ENCODE results near the gene MAP3K4.

Gene MAP3K4

GRCh38 chr6:161161121-161161520 is 169.6 kb downstream of the MAP3K4 start:
- TF ChIP-seq CTCF (IDR thresholded peaks at IDR 0.05; ENCODE audit: low read depth, low read length), result no peak
- H3K4me3 ChIP-seq (ENCODE audit: low read depth, low read length), result no peak overlapping the region

GRCh38 chr6:161161889-161162624 is 170.5 kb downstream of the MAP3K4 start:
- H3K4me3 ChIP-seq (ENCODE audit: low read depth, low read length), result no peak overlapping the region
- TF ChIP-seq CTCF (IDR thresholded peaks at IDR 0.05; ENCODE audit: low read depth, low read length), result no peak

GRCh38 chr6:161162722-161163121 is 171.2 kb downstream of the MAP3K4 start:
- no peak overlapping the region for H3K4me3 ChIP-seq (ENCODE audit: low read depth, low read length)
- TF ChIP-seq CTCF (IDR thresholded peaks at IDR 0.05; ENCODE audit: low read depth, low read length), result no peak

GRCh38 chr6:161163466-161164181 is 172.1 kb downstream of the MAP3K4 start:
- no peak for TF ChIP-seq CTCF (IDR thresholded peaks at IDR 0.05; ENCODE audit: low read depth, low read length)
- no peak overlapping the region for H3K4me3 ChIP-seq (ENCODE audit: low read depth, low read length)

DNA sequence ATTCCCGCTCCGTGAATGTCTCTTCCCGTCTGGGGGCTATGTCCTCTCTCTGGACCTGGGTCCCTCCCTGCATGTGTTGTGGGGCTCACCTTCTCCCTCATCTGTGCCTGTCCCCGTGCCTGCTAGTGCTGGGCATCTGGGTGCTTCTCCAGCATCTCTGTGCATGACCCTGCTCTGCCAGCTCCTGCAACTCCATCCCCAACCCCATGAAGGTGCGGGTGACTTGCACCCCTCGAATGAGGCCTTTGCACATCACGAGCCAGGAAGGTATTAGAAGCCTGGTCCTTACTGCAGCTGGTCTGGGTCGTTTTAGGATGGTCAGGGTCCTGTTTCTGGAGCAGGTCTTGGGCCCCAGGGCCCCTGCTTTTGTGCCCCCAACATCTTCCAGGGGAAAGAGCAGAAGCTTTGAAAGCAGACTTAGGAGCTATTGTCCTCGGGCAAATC is 172.6 kb downstream of the MAP3K4 start:
- no peak overlapping the region for H3K4me3 ChIP-seq (ENCODE audit: low read depth, low read length)
- TF ChIP-seq CTCF (IDR thresholded peaks at IDR 0.05; ENCODE audit: low read depth, low read length), result no peak

DNA sequence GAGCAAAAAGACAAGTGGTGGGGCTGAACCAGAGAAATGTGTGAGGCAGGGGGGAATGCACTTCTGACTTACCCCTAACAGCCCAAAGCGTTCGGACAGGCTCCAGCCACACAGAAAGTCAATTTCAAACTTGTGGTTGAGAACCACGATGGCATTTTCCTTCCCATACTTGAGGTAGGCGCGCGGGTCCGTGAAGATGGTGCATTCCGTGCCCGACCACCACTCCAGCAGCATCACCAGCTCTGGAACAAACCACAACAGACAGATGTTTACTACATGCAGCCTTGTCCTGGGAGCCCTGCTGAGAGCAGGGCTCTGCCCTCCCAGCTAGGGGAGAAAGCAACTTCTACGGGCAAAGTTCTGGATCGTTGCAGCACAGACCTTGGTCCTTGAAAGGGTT is 174.6 kb downstream of the MAP3K4 start:
- no peak overlapping the region for H3K4me3 ChIP-seq (ENCODE audit: low read depth, low read length)
- no peak for TF ChIP-seq CTCF (IDR thresholded peaks at IDR 0.05; ENCODE audit: low read depth, low read length)

DNA sequence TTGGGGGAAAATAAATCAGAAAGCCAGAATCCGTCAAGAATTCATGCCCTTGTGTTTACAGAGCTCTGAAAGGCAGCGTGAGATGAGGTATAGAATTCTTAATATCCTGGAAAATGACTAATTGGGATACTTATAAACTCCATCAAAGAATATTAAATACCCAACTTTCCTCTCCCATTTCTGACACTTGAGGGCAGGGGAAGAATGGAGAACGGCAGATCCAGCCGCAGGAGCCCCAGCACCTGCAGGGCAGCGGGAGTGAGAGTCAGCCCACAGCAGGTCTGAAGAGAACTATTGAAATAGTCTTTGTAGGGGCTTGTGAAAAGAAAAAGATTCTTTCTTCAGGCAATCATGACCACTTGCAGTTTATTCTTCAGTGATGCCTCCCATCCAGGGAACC is 175.1 kb downstream of the MAP3K4 start:
- no peak for TF ChIP-seq CTCF (IDR thresholded peaks at IDR 0.05; ENCODE audit: low read depth, low read length)
- H3K4me3 ChIP-seq (ENCODE audit: low read depth, low read length), result no peak overlapping the region
